PC-9 (cell line): ENCODE results near the gene HAAO. TPM values are rescaled to one million over a fixed set of nuclear protein-coding genes. Genes with fewer than 3 reads are reported as not detected.

Experiments
- BruUV-seq: library from RNA; stranded (reverse); fragments of 400-500 nt; replicated peaks from 2 replicates; lab custom pipeline; 2021; lab: Mats Ljungman, UMichigan
- CTCF ChIA-PET: fragments of 300-600 bp; sonication (Branson Sonifier 250); formaldehyde crosslinking; loops from one replicate; lab custom pipeline; 2022; ENCODE audit warnings: antibody characterized with exemption; lab: Charles Lee
- POLR2A ChIA-PET: fragments of 300-600 bp; sonication (Branson Sonifier 250); formaldehyde crosslinking; loops from one replicate; lab custom pipeline; 2022; ENCODE audit warnings: antibody characterized with exemption; ENCODE audit not compliant: unreplicated experiment; lab: Charles Lee
- DNase-seq, 2 experiments: peaks; one replicate each; pipeline versions ENCODE4 v3.0.0 to v3.0.0-alpha.2; 2015 to 2022; ENCODE audit warnings: mixed read lengths in 1 of 2
- H2AFZ ChIP-seq: fragments of 200-600 bp; sonication (generic); 2 replicates; pipeline ENCODE4 v1.8.1; 2017; ENCODE audit warnings: antibody characterized with exemption
- H3F3A ChIP-seq: fragments of 200-600 bp; sonication (generic); 2 replicates; pipeline ENCODE4 v1.8.1; 2017; ENCODE audit warnings: antibody characterized with exemption, mild to moderate bottlenecking, low read depth; ENCODE audit not compliant: insufficient read depth
- H3K27ac ChIP-seq: fragments of 200-600 bp; sonication (generic); 2 replicates; pipeline ENCODE4 v1.6.1; 2016; ENCODE audit warnings: mixed run types
- H3K27me3 ChIP-seq: fragments of 200-600 bp; sonication (generic); 2 replicates; pipeline ENCODE4 v1.6.1; 2016; ENCODE audit warnings: low read depth, mixed run types; ENCODE audit not compliant: insufficient read depth
- H3K36me3 ChIP-seq: fragments of 200-600 bp; sonication (generic); 2 replicates; pipeline ENCODE4 v1.6.1; 2016; ENCODE audit warnings: low read depth, mixed run types
- H3K4me1 ChIP-seq: fragments of 200-600 bp; sonication (generic); replicated peaks from 2 replicates; pipeline ENCODE4 v1.6.1; 2016; ENCODE audit warnings: mixed run types; ENCODE audit not compliant: insufficient read depth
- H3K4me2 ChIP-seq: fragments of 200-600 bp; sonication (generic); 2 replicates; pipeline ENCODE4 v1.6.1; 2017; ENCODE audit warnings: mixed run types
- H3K4me3 ChIP-seq: fragments of 200-600 bp; sonication (generic); 2 replicates; pipeline ENCODE4 v1.6.1; 2016; ENCODE audit warnings: mixed run types
- H3K79me2 ChIP-seq: fragments of 200-600 bp; sonication (generic); 2 replicates; pipeline ENCODE4 v1.6.1; 2017; ENCODE audit warnings: low read depth, mixed run types
- H3K9me2 ChIP-seq: fragments of 200-600 bp; sonication (generic); 2 replicates; pipeline ENCODE4 v1.8.1; 2017; ENCODE audit warnings: mild to moderate bottlenecking; ENCODE audit not compliant: insufficient read depth
- H3K9me3 ChIP-seq: fragments of 200-600 bp; sonication (generic); 2 replicates; pipeline ENCODE4 v1.8.1; 2016; ENCODE audit warnings: low read depth; ENCODE audit not compliant: insufficient read depth
- H4K20me1 ChIP-seq: fragments of 200-600 bp; sonication (generic); 2 replicates; pipeline ENCODE4 v1.8.1; 2017; ENCODE audit not compliant: insufficient read depth
- CTCF ChIP-seq: fragments of 200-600 bp; sonication (generic); conservative IDR thresholded peaks from 2 replicates; pipeline ENCODE4 v1.6.1; 2017; ENCODE audit warnings: mixed run types, antibody characterized with exemption, mild to moderate bottlenecking, moderate library complexity
- EZH2 ChIP-seq: fragments of 200-600 bp; sonication (generic); IDR thresholded peaks from 2 replicates; pipeline ENCODE4 v1.8.0; 2017; ENCODE audit warnings: antibody characterized with exemption, low read depth
- intact Hi-C: fragments of 100-400 bp; cut with micrococcal nuclease; formaldehyde crosslinking; loops from one replicate; pipeline ENCODE4 v1.10.0; 2022; ENCODE audit not compliant: unreplicated experiment
- total RNA-seq: library from RNA; stranded (reverse); gene quantifications from 2 replicates; pipeline ENCODE4 v1.2.3, GENCODE V29; 2021

The HAAO gene
- total RNA-seq, 1 experiment from 2014 or later, result not detected

- no peaks in the 10 kb centered on the region for H3K27me3 ChIP-seq
- no peaks in the 10 kb centered on the region for H3K4me1 ChIP-seq
- H3K36me3 ChIP-seq, result 0 out of 2 replicates have a peak, but pooled peaks cover 12% of the 10 kb centered on the region
- no peak overlapping the region for H2AFZ ChIP-seq
- ChIA-PET POLR2A (no interaction called here), CTCF (no interaction called here)
- TF ChIP-seq EZH2, result no peak
- no peak for TF ChIP-seq CTCF
- intact Hi-C loops, result no loop called here
- no peak overlapping the region for H3K4me3 ChIP-seq
- BruUV-seq, result no TSS peak
- no peak overlapping the region for H3K27ac ChIP-seq
- H3K9me3 ChIP-seq, result no peaks in the 10 kb centered on the region
- no peak overlapping the region for H3K4me2 ChIP-seq
- H4K20me1 ChIP-seq, result no peaks in the 10 kb centered on the region
- H3K79me2 ChIP-seq, result no peaks in the 10 kb centered on the region
- no peak for DNase-seq
- H3F3A ChIP-seq, result 0 out of 2 replicates have a peak, but pooled peaks cover 3% of the 10 kb centered on the region
- H3K9me2 ChIP-seq, result no peaks in the 10 kb centered on the region
These were observed 67.5 kb downstream of the HAAO start for GRCh38 chr2:42724886-42725285.

- DNase-seq, result no peak
- BruUV-seq, result no TSS peak
- CTCF ChIA-PET, result no interaction called here
- H3K9me2 ChIP-seq, result no peaks in the 10 kb centered on the region
- H3K27ac ChIP-seq, result no peak overlapping the region
- intact Hi-C loops, result no loop called here
- H3F3A ChIP-seq, result peaks cover 3% of the 10 kb centered on the region; the same call in 1 of the 2 replicates
- no peaks in the 10 kb centered on the region for H3K4me1 ChIP-seq
- H3K27me3 ChIP-seq, result no peaks in the 10 kb centered on the region
- no peak overlapping the region for H3K4me3 ChIP-seq
- no peak overlapping the region for H3K4me2 ChIP-seq
- no peak overlapping the region for H2AFZ ChIP-seq
- TF ChIP-seq CTCF (no peak), EZH2 (no peak)
- POLR2A ChIA-PET, result no interaction called here
- no peaks in the 10 kb centered on the region for H4K20me1 ChIP-seq
- no peaks in the 10 kb centered on the region for H3K79me2 ChIP-seq
- 0 out of 2 replicates have a peak, but pooled peaks cover 2% of the 10 kb centered on the region for H3K36me3 ChIP-seq
- H3K9me3 ChIP-seq, result no peaks in the 10 kb centered on the region
These were observed 68.9 kb downstream of the HAAO start for GRCh38 chr2:42723465-42723864.

DNA sequence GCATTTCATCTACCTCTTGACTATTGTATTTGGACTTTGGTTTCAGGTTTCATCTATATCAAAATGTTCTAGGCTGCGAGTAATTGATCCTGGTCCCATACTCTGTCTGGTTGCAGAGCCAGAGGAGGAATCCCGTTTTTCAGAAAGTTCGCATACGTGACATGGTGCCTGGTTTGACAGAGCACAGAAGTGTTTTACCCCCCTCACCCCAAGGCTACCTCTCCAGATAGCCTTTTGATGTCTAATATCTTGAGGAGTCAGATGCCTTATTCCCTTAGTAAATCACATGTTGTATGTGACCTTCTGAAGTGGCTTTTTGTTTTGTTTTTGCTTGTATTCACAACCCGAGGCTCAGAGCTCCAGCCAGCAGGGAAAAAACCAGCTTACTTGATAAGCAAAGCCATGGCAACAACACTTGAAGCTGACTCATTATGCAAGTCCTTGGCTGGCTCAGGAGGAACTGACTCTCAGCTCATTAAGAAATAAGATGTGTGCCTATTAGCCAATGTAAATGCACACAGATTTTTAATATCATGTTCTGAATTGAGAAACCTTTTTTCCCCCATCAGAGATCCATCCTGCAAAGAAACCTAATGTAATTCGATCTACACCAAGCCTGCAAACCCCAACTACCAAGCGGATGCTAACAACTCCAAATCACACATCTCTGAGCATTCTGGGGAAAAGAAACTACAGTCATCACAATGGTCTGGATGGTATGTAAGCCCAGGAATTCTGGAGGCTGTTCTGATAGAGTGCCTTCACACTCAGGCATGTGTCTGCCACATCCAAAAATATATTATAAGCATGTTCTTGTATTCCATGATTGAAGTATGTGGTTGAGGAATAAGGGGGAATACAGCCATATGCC is 69.8 kb downstream of the HAAO start:
- H4K20me1 ChIP-seq, result no peaks in the 10 kb centered on the region
- no peak overlapping the region for H3K27ac ChIP-seq
- ChIA-PET CTCF (no interaction called here), POLR2A (interaction anchor here (0.7 kb wide), 1 partner anchor 10 kb away, joined by 7 read pairs; no protein-coding TSS in a partner anchor)
- no peak overlapping the region for H3K4me2 ChIP-seq
- H3K9me3 ChIP-seq, result no peaks in the 10 kb centered on the region
- H3K4me1 ChIP-seq, result no peaks in the 10 kb centered on the region
- no peaks in the 10 kb centered on the region for H3K36me3 ChIP-seq
- TF ChIP-seq EZH2 (no peak), CTCF (no peak)
- peaks cover 3% of the 10 kb centered on the region; the same call in 1 of the 2 replicates for H3F3A ChIP-seq
- no peaks in the 10 kb centered on the region for H3K79me2 ChIP-seq
- no TSS peak for BruUV-seq
- intact Hi-C loops, result no loop called here
- H3K27me3 ChIP-seq, result no peaks in the 10 kb centered on the region
- DNase-seq, result peak; percentile 29 to 79
- H2AFZ ChIP-seq, result no peak overlapping the region
- no peaks in the 10 kb centered on the region for H3K9me2 ChIP-seq
- no peak overlapping the region for H3K4me3 ChIP-seq
